Measurements from ENCODE around the gene MCC. TPM values are rescaled to one million over a fixed set of nuclear protein-coding genes. Genes with fewer than 3 reads are reported as not detected.
A peak's percentile ranks its signal among the peaks of the same experiment; 100 is the strongest.

The MCC gene
- total and polyA plus RNA-seq, 2 donors from 2014 or later: 2.4 to 20.6 TPM

GRCh38 chr5:113213551-113214425, 274.5 kb downstream of the MCC start:
- no peak overlapping the region for H3K9ac ChIP-seq (ENCODE audit: low read length in 3 of 3)
- peaks cover 3 to 10% (median 8%) of the 10 kb centered on the region in 3 donors for H3K4me1 ChIP-seq (ENCODE audit: control insufficient read depth in 2 of 3, insufficient read depth in 2 of 3, low read depth in 1 of 3, low read length in 3 of 3)
- no peak overlapping the region for H3K27ac ChIP-seq (ENCODE audit: low read depth in 2 of 2, low read length in 2 of 2)
- no peak for FAIRE-seq
- no peak overlapping the region for H3K4me3 ChIP-seq (ENCODE audit: low read length in 3 of 3)
- H3K27me3 ChIP-seq (ENCODE audit: control insufficient read depth, insufficient read depth, low read length): no peaks in the 10 kb centered on the region
- no peaks in the 10 kb centered on the region for H3K9me3 ChIP-seq (ENCODE audit: control insufficient read depth in 2 of 3, insufficient read depth in 1 of 3, low read length in 3 of 3)
- TF ChIP-seq CTCF (IDR thresholded peaks at IDR 0.05; ENCODE audit: borderline replicate concordance, extremely low read depth, insufficient read depth): no peak
- DNase-seq: no peak
- intact Hi-C loops (cut with DNase I): no loop called here
- H3K36me3 ChIP-seq (ENCODE audit: control insufficient read depth in 2 of 3, insufficient read depth in 3 of 3, low read length in 3 of 3): no peaks in the 10 kb centered on the region

- Histone ChIP-seq H3K9me3 (ENCODE audit: control insufficient read depth in 2 of 3, insufficient read depth in 1 of 3, low read length in 3 of 3) (no peaks in the 10 kb centered on the region), H3K27me3 (ENCODE audit: control insufficient read depth, insufficient read depth, low read length) (no peaks in the 10 kb centered on the region), H3K4me3 (ENCODE audit: low read length in 3 of 3) (no peak overlapping the region), H3K27ac (ENCODE audit: low read depth in 2 of 2, low read length in 2 of 2) (no peak overlapping the region), H3K9ac (ENCODE audit: low read length in 3 of 3) (no peak overlapping the region), H3K36me3 (ENCODE audit: control insufficient read depth in 2 of 3, insufficient read depth in 3 of 3, low read length in 3 of 3) (no peaks in the 10 kb centered on the region), H3K4me1 (ENCODE audit: control insufficient read depth in 2 of 3, insufficient read depth in 2 of 3, low read depth in 1 of 3, low read length in 3 of 3) (peaks cover under 1 to 7% (median 3%) of the 10 kb centered on the region in 3 donors)
- FAIRE-seq (no peak), DNase-seq (peak in 1 of 5 donors; percentile 68)
- no peak for TF ChIP-seq CTCF (IDR thresholded peaks at IDR 0.05; ENCODE audit: borderline replicate concordance, extremely low read depth, insufficient read depth)
- intact Hi-C loops (cut with DNase I): no loop called here
Measured at GRCh38 chr5:113212244-113212920, 275.9 kb downstream of the MCC start.

- Histone ChIP-seq H3K4me3 (ENCODE audit: low read length in 3 of 3) (no peak overlapping the region), H3K27me3 (ENCODE audit: control insufficient read depth, insufficient read depth, low read length) (no peaks in the 10 kb centered on the region), H3K36me3 (ENCODE audit: control insufficient read depth in 2 of 3, insufficient read depth in 3 of 3, low read length in 3 of 3) (no peaks in the 10 kb centered on the region), H3K9ac (ENCODE audit: low read length in 3 of 3) (no peak overlapping the region), H3K9me3 (ENCODE audit: control insufficient read depth in 2 of 3, insufficient read depth in 1 of 3, low read length in 3 of 3) (no peaks in the 10 kb centered on the region), H3K27ac (ENCODE audit: low read depth in 2 of 2, low read length in 2 of 2) (no peak overlapping the region), H3K4me1 (ENCODE audit: control insufficient read depth in 2 of 3, insufficient read depth in 2 of 3, low read depth in 1 of 3, low read length in 3 of 3) (peaks cover 2 to 7% (median 3%) of the 10 kb centered on the region in 3 donors)
- FAIRE-seq (no peak), DNase-seq (peak in 1 of 5 donors; percentile 74)
- intact Hi-C loops (cut with DNase I): no loop called here
- TF ChIP-seq CTCF (IDR thresholded peaks at IDR 0.05; ENCODE audit: borderline replicate concordance, extremely low read depth, insufficient read depth): no peak
Measured at GRCh38 chr5:113209498-113209897, 278.8 kb downstream of the MCC start.

Measured in kidney (tissue), 14 donors.